Activated T-cell treated with anti-CD3 and anti-CD28 coated beads for 1 hour (primary cell): ENCODE results near the gene IFT74.
"Not testable (repeated sequence)": the region's sequence is repeated elsewhere in the genome, so short reads cannot be mapped to it uniquely, and the experiment has no call there.

Experiments used
- DNase-seq: peaks from one replicate; pipeline ENCODE4 v3.0.0-alpha.2; 2020; ENCODE audit warnings: low read depth

The IFT74 gene

DNA sequence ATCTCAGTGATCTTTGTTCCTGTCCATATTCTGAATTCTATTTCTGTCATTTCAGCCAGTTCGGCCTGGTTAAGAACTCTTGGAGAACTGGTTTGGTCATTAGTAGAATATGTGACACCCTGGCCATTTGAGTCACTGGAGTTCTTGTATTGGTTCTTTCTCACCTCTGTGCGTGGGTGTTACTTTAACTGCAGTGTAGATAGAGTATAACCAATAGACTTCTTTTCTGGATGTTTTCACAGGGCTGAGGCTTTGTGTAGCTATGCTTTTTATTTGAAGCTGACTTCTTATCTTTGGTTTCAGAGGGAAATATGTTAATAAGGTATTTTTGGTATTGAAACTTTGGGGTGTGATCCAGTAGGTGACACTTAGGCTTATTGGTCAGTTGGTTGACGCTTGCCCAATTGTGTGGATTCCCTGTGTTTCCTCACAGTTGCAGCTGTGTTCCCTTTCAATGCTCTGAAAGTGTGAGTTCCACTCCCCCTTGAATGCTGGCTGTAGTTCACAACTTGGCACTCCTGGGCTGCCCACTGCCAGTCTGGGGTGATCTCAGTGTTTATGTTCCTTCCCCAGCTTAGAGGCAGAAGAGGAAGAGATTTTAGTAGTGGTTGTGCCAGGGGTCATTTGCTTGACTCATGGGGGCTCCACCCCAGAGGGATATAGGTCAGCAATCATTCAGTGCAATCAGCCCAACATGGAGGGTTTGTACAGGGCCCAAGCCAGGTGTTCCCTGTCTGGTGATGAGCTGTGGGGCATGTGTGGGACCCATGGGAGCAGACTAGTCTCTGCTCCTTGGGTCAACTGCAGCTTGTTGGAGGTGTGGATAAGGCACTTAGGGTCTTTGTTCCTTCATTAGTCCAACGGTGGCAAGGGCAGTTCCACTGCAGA, 117.9 kb downstream of the IFT74 start:
- no peak for DNase-seq

DNA sequence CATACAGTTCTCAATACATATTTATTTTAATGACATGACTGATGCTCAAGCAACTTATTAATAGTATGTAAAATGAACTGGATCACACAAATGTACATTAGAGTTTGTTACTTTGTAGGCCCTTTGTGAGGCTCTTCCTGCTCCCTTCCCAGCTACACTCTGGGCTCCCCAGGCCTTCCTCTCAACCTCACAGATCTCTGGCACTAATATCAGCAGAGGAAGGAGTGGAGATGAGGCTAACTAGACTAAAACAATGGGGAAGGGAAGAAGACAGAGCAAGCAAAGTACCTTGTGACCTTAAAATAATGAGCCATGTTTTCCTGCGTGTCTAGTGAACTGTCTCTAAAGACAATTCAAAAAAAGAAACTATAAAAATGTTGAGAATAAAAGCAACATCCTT, 122.5 kb downstream of the IFT74 start:
- no peak for DNase-seq

DNA sequence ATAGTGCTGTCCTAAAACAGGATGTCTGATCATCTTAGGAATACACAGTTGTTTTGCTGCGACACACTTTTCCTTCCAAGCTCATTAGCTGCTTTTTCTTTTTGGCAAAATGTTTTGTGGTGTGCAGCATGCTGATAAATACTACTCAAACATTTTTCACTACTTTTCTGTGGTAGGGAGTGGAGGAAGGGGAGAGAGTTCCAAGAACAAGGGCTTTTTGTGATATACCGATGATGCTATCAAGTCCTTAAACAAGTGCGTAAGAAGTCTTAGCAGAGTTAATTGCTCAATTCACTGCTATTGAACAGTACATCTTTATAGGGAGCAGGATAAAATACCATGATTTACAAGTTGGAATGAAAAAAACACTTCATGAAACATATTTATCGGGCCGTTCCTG, 129.2 kb downstream of the IFT74 start:
- no peak for DNase-seq

DNA sequence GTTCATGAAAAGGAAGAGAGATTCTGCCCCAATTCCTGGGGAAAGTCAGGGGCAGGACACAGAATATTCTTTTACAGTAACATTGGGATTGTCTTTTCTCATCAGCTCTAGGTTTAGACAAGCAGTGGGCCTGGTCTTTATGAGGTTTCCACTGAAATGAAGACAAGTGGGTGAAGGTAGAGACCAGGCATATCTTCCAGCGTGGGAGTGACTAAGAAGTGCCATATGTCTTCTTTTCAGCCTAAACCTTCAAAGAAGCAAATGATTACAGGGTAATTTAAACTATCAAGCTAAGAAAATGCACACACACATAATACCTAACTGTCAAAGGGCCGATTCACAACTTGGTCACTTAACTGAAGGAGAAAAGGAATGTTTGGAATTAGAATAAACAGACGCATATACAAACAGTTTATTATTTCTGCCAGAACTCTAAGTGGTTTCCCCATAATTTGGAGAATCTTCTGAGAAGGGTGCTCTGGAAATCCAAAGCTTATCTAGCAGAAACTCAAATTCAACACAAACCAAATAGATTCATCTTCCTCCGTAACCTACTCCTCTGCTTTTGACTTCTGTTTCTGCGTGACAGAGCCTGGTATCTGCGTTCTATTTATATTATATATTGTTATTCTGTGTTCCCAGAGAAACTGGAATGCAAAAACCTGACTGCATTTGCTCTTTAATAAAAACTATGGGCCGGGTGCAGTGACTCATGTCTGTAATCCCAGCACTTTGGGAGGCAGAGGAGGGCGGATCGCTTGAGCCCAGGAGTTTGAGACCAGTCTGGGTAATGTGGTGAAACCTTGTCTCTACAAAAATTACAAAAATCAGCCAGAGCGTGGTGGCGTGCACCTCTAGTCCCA, 130.8 kb downstream of the IFT74 start:
- no peak for DNase-seq

DNA sequence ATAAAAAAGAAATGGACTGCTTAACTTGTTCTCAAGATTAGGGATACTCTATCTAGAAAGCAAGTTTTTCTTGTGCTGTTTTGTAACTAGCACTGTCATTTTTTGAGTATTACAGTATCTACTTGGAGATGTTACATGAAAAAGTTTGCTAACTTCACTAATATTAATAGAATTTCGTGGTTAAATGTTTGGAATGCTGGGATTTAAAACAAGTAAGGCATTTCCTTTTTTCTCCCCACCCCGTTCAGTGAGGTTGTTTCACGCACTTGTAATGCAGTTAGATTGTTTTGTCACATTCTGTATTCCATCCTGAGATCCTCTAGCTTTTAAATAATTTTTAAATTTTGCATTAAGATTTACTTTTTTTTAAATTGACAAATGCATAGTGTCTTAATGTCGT, 132.8 kb downstream of the IFT74 start:
- no peak for DNase-seq

DNA sequence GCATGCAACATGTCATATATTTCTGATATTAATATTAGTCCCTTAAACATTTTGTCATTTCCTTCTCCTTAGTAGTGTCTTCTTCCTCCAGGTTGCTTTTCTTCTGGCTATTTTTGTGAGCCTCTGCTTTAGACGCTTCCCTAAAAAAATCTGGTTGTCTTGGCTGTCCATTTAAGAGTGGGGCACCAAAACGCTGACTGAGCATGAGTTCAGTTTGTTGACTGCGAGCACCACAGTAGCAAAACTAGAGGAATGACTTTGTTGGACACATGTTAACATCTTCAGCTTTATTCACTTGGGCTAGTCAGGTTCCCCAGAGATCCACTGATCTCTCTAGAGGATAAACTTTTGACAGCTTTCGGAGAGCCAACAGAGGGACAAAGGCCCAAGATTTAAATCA, 133.5 kb downstream of the IFT74 start:
- no peak for DNase-seq

DNA sequence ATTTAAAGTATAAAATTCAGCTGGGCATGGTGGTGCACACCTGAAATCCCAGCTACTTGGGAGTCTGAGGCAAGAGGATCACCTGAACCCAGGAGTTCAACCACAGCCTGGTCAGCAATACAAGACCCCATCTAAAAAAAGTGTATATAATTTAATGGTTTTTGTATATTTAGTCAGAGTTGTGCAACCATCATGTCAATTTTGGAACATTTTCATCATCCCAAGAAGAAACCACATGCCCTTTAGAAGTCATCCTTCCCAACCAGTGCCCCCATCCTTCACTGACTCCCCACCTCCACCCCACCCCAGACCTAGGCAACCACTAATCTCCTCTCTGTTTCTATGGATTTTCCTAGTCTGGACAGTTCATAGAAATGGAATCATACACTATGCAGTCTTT, 134.0 kb downstream of the IFT74 start:
- DNase-seq = no peak

DNA sequence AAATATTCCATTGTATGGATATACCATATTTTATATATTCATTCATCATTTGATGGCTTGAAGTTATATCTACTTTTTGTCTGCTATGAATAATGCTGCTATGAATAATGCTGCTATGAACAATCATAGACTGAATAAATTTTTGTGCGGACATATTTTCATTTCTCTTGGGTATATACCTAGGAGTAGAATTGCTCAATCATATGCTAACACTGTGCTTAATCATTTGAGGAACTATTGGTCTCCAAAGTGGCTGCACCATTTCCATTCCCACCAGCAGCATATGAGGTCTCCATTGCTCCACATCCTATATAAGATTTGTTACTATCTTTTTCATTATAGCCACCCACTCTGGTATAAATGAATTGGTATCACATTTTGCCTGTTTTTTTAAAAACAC, 134.5 kb downstream of the IFT74 start:
- DNase-seq = no peak

DNA sequence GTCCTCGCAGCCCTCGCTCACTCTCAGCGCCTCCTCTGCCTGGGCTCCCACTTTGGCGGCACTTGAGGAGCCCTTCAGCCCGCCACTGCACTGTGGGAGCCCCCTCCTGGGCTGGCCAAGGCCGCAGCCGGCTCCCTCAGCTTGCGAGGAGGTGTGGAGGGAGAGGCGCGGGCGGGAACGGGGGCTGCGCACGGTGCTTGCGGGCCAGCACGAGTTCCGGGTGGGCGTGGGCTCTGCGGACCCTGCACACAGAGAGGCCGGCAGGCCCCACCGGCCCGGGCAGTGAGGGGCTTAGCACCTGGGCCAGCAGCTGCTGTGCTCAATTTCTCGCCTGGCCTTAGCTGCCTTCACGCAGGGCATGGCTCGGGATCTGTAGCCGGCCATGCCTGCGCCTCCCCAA, 136.3 kb downstream of the IFT74 start:
- not testable (repeated sequence) for DNase-seq

DNA sequence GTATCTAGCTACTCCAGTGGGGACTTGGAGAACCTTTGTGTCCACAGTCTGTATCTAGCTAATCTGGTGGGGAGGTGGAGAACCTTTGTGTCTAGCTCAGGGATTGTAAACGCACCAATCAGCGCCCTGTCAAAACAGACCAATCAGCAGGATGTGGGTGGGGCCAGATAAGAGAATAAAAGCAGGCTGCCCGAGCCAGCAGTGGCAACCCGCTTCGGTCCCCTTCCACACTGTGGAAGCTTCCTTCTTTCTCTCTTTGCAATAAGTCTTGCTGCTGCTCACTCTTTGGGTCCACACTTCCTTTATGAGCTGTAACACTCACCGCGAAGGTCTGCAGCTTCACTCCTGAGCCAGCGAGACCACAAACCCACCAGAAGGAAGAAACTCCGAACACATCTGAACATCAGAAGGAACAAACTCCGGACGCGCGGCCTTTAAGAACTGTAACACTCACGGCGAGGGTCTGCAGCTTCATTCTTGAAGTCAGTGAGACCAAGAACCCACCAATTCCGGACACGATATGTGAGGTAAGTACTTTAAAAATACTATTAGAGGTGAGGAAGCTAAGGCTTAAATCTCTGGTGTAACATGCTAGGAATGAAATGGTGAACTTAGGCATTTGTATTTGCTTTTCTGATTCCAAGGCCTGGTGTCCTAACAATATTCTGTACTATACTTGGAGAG, 137.3 kb downstream of the IFT74 start:
- DNase-seq = not testable (repeated sequence)

DNA sequence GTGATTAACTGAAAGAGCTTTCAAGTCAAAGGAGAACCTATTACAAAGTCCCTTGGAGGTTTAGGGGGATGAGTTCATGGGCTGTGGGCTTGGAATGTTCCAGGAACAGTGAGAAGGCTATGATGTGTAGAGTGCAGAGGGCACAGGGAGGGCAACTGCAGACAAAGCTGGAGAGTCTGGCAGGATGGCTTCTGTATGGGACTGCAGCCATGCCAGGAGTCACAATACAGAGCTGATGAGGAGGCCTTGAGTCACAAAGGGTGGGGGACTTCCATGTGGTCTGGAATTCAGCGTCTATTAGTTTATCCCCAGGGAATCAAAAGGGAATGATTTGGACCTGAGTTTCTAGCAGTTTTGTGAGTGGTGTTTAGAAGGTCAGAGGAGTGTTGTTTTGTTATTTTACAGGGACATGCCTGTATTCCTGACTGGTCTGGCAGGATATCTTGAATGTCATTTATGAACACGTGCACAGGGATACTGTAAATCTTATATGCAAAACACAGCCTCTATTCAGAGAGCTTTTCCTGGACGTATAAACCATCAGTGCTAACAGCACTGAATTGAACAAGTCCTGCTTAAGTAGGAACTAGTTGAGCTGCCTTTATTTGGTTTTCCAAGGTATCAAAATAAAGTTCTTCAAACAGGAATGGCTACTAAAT, 138.6 kb downstream of the IFT74 start:
- no peak for DNase-seq

DNA sequence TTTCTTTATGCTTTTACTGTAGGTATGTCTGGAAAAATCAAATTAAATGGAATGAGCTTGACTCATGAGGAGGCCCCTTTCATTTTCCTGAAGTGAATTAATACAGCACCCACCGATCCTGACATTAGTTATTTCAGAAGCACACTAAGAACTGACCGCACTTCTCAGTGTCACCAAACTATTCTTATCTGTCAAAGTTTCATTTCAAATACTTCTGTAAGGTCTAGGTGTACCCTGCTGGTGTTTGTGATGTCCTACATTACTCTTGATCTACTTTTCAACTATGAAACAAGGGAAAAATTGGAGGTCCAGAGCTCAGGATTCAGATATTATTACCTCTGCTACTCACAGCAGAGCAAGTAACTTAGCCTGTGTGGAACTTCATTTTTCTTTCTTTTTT, 151.0 kb downstream of the IFT74 start:
- DNase-seq = no peak

DNA sequence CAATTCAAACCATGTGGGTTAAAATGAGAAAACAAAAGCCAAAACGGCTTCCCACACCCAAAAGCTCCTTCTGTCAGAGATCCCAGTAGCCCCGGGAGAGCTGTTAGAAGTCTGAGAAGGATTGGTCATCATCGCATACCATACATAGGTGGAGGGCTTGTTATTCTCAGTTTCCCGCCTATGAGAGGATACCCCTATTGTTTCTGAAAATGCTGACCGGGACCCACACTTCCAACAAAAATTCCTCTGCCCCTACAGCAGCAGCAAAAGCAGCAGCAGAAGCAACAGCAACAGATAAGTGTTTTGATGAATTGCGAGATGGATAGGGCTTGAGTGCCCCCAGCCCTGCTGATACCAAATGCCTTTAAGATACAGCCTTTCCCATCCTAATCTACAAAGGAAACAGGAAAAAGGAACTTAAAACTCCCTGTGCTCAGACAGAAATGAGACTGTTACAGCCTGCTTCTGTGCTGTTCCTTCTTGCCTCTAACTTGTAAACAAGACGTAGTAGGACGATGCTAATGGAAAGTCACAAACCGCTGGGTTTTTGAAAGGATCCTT, 152.8 kb downstream of the IFT74 start, which contains the start of gene TEK:
Gene TEK, plus strand, starts transcription at position 245 of the 561 bp plus-strand sequence. CDS start 366 bp downstream, outside the sequence.
- no peak for DNase-seq

DNA sequence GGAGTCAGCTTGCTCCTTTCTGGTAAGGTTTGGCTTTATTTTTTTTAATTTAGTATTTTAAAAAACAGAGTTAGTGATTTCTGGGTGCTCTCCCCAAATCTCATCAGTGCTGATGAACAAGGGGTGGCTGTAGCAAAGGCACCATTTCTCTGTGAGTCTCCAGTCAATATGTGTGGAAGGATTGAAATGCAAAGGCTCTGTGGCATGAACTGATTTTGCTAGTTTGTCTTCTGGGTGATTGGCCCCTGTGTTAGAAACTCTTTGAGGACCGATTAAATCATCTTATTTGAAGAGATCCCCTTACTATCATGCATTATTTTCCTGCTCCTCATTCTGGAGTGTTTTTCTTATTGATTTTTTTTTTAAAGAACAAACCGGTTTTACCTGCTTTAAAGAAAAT, 153.4 kb downstream of the IFT74 start:
- DNase-seq = no peak

DNA sequence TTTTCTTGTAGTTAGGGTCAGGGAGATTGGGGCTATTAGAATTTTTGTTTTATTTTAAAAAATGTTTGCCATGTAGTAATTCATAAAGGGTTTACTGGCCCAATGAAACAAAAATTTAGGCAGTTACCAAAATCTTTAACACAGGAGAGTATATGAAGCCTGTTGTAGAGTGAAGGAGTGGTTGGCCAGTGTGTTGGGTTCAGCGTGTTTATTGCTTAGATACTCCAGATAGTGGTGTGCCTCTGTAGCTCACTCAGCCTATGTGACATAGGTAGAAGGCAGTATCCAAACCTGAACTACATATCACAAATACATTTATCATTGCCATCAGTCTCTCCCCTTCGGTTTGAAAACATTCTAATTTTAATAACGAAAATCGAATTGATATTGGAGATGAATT, 154.0 kb downstream of the IFT74 start:
- DNase-seq = no peak

DNA sequence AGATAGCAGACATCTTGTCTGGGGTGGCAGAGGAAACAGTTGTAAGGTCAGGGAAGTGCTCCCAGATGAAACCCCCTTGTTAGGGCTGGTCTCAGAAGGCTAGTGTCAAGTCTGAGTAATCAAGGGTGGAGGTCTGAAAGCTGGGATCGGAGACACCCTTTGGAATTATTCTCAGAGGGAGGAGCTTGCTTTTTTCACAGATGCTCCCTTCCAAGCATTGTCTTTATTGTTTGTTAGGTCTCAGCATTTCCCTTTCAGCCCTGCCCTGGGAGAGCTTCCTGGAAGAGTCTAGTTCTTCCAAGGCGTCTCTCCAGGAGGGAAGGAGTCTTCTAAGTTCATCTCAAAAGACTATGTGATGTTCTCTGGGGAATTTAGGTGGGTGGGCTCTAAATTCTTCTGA, 156.0 kb downstream of the IFT74 start:
- DNase-seq = no peak
